ENCODE measurements around the gene DHCR7.

The DHCR7 gene

DNA sequence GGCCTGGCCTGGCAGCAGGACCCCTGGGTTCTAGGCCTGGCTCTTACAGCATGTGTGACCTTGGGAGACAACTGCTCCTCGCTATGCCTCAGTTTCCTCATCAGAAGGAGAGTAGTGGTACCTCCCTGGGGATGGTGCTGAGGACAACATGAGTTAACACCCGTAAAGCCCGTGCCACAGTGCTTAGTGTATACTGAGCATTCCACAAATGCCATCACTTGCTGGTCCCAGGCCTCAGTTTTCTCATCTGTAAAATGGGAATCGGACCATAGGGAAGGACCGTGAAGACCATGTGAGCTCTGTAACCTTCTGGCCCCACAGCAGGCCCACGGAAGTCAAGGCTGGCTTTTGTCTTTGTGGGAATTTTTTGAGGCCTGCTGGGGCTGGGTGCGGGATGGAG lies 52.4 kb downstream of the DHCR7 start:
- Histone ChIP-seq H3K4me3 (replicated peaks; ENCODE audit: insufficient read depth, low read length) (no peak overlapping the region), H3K27ac (replicated peaks) (no peak overlapping the region), H3K27me3 (ENCODE audit: insufficient read depth, poor library complexity, severe bottlenecking) (no peaks in the 10 kb centered on the region)
- DNase-seq (ENCODE audit: low read depth in 1 of 2, low spot score in 1 of 2) = no peak
- TF ChIP-seq, protein P1, sequence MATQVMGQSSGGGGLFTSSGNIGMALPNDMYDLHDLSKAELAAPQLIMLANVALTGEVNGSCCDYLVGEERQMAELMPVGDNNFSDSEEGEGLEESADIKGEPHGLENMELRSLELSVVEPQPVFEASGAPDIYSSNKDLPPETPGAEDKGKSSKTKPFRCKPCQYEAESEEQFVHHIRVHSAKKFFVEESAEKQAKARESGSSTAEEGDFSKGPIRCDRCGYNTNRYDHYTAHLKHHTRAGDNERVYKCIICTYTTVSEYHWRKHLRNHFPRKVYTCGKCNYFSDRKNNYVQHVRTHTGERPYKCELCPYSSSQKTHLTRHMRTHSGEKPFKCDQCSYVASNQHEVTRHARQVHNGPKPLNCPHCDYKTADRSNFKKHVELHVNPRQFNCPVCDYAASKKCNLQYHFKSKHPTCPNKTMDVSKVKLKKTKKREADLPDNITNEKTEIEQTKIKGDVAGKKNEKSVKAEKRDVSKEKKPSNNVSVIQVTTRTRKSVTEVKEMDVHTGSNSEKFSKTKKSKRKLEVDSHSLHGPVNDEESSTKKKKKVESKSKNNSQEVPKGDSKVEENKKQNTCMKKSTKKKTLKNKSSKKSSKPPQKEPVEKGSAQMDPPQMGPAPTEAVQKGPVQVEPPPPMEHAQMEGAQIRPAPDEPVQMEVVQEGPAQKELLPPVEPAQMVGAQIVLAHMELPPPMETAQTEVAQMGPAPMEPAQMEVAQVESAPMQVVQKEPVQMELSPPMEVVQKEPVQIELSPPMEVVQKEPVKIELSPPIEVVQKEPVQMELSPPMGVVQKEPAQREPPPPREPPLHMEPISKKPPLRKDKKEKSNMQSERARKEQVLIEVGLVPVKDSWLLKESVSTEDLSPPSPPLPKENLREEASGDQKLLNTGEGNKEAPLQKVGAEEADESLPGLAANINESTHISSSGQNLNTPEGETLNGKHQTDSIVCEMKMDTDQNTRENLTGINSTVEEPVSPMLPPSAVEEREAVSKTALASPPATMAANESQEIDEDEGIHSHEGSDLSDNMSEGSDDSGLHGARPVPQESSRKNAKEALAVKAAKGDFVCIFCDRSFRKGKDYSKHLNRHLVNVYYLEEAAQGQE (IDR thresholded peaks at IDR 0.05; ENCODE audit: insufficient replicate concordance, low read depth) = no peak
- TF ChIP-seq SPI1 (IDR thresholded peaks at IDR 0.05; ENCODE audit: borderline replicate concordance, low read depth) (no peak), POLR2AphosphoS5 (IDR thresholded peaks at IDR 0.05; ENCODE audit: low read depth) (no peak), GABPA (IDR thresholded peaks at IDR 0.05; ENCODE audit: low read depth) (no peak)
- TF ChIP-seq, protein P2, sequence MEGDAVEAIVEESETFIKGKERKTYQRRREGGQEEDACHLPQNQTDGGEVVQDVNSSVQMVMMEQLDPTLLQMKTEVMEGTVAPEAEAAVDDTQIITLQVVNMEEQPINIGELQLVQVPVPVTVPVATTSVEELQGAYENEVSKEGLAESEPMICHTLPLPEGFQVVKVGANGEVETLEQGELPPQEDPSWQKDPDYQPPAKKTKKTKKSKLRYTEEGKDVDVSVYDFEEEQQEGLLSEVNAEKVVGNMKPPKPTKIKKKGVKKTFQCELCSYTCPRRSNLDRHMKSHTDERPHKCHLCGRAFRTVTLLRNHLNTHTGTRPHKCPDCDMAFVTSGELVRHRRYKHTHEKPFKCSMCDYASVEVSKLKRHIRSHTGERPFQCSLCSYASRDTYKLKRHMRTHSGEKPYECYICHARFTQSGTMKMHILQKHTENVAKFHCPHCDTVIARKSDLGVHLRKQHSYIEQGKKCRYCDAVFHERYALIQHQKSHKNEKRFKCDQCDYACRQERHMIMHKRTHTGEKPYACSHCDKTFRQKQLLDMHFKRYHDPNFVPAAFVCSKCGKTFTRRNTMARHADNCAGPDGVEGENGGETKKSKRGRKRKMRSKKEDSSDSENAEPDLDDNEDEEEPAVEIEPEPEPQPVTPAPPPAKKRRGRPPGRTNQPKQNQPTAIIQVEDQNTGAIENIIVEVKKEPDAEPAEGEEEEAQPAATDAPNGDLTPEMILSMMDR (IDR thresholded peaks at IDR 0.05; ENCODE audit: insufficient read depth, low read length) = no peak

DNA sequence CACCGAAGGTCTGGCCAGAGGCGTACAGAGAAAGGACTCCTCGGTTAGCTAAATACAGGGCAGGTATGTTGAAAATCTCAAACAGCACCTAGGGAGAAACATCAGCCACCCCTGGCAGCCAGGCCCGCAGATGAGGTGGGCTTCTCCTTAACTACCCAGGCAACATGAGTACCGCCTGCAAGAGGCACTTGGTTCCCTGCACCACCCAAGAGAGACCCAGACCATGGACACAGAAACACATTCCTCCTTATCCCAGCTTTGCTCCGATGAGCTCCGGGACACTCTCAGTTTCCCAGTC lies 53.0 kb downstream of the DHCR7 start:
- TF ChIP-seq, protein P1 (IDR thresholded peaks at IDR 0.05; ENCODE audit: insufficient replicate concordance, low read depth) = no peak
- TF ChIP-seq SPI1 (IDR thresholded peaks at IDR 0.05; ENCODE audit: borderline replicate concordance, low read depth) (no peak), GABPA (IDR thresholded peaks at IDR 0.05; ENCODE audit: low read depth) (no peak), POLR2AphosphoS5 (IDR thresholded peaks at IDR 0.05; ENCODE audit: low read depth) (no peak)
- TF ChIP-seq, protein P2 (IDR thresholded peaks at IDR 0.05; ENCODE audit: insufficient read depth, low read length) = no peak
- no peaks in the 10 kb centered on the region for H3K27me3 ChIP-seq (ENCODE audit: insufficient read depth, poor library complexity, severe bottlenecking)
- DNase-seq (ENCODE audit: low read depth in 1 of 2, low spot score in 1 of 2) = no peak
- no peak overlapping the region for H3K4me3 ChIP-seq (replicated peaks; ENCODE audit: insufficient read depth, low read length)
- H3K27ac ChIP-seq (replicated peaks) = no peak overlapping the region

DNA sequence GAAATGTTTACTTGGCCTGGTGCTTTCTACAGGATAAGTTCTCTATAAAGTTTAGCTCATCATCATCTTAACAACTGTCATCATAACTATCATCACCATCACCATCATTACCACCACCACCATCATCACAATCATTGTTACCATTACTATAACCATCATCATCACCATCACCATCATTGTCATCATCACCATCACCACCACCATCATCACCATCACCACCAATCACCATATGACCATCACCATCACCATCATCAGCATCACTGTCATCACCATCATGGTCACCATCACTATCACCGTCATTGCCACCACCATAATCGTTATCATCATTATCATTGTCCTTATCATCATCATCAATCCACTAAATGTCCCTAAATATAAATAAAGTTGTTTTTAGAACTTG lies 54.9 kb downstream of the DHCR7 start:
- TF ChIP-seq SPI1 (IDR thresholded peaks at IDR 0.05; ENCODE audit: borderline replicate concordance, low read depth) = no peak
- TF ChIP-seq, protein P1 (IDR thresholded peaks at IDR 0.05; ENCODE audit: insufficient replicate concordance, low read depth) = no peak
- no peak for TF ChIP-seq GABPA (IDR thresholded peaks at IDR 0.05; ENCODE audit: low read depth)
- TF ChIP-seq, protein P2 (IDR thresholded peaks at IDR 0.05; ENCODE audit: insufficient read depth, low read length) = no peak
- no peak for TF ChIP-seq POLR2AphosphoS5 (IDR thresholded peaks at IDR 0.05; ENCODE audit: low read depth)
- DNase-seq (ENCODE audit: low read depth in 1 of 2, low spot score in 1 of 2) = no peak
- Histone ChIP-seq H3K27me3 (ENCODE audit: insufficient read depth, poor library complexity, severe bottlenecking) (no peaks in the 10 kb centered on the region), H3K27ac (replicated peaks) (no peak overlapping the region), H3K4me3 (replicated peaks; ENCODE audit: insufficient read depth, low read length) (no peak overlapping the region)
